HFFc6 (cell line): ENCODE results near the gene FETUB. TPM values are rescaled to one million over a fixed set of nuclear protein-coding genes. Genes with fewer than 3 reads are reported as not detected.

Source experiments
- DNase-seq: peaks from one replicate; pipeline ENCODE4 v3.0.0-alpha.2; 2018
- H3K27ac Mint-ChIP-seq: 2 replicates; pipeline ENCODE4 v1.8.0; 2020; ENCODE audit warnings: mild to moderate bottlenecking, mixed read lengths
- H3K27me3 Mint-ChIP-seq: 2 replicates; pipeline ENCODE4 v1.8.0; 2021; ENCODE audit warnings: mild to moderate bottlenecking, moderate library complexity, mixed read lengths; ENCODE audit not compliant: insufficient read depth
- H3K36me3 Mint-ChIP-seq: 2 replicates; pipeline ENCODE4 v1.8.0; 2021; ENCODE audit warnings: low read depth, mixed read lengths
- H3K4me1 Mint-ChIP-seq: 2 replicates; pipeline ENCODE4 v1.8.0; 2020; ENCODE audit warnings: low read depth, mixed read lengths
- H3K4me3 Mint-ChIP-seq: 2 replicates; pipeline ENCODE4 v1.8.0; 2020; ENCODE audit warnings: mild to moderate bottlenecking, moderate library complexity, mixed read lengths
- H3K9me3 Mint-ChIP-seq: 2 replicates; pipeline ENCODE4 v1.8.0; 2020; ENCODE audit warnings: mild to moderate bottlenecking, mixed read lengths
- total RNA-seq, 6 experiments: library from RNA; stranded (reverse); fragmentation: NEBNext Ultra II Directional; extraction: Animal tissue kit (Norgen Biotek cat#: 25700); gene quantifications; 2 replicates in 1 of 6; 3 replicates in 5 of 6; pipeline ENCODE4 v1.2.3, GENCODE V29; 2021
- TF ChIP-seq, protein P1 (sequence below): fragments of 200-600 bp; sonication (generic); IDR thresholded peaks from 2 replicates; pipeline ENCODE4 v1.5.0; 2021; ENCODE audit warnings: antibody characterized with exemption, mild to moderate bottlenecking

The FETUB gene
- total RNA-seq, 6 experiments from 2014 or later: not detected

DNA sequence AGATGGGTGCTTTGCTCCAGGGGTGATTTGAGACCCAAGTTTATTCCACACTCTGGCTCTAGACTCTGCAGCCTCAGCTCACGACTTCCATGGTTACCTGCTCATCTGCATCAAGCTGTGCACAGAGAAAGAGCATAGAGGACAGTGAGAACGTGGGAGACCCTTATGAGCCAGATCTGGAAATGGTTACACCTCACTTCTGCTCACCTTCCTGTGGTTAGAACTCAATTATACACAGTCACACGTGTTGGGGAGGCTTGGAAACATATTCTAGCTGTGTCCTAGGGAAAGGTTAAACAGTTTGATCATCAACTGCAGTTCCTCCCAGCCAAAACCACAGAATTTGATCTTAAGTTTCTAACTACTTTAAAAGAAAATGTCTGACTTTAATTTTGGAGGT, 1.8 kb downstream of the FETUB start:
- no peak for DNase-seq
- Mint-ChIP-seq H3K36me3 (no peaks in the 10 kb centered on the region), H3K27ac (no peak overlapping the region), H3K4me3 (no peak overlapping the region), H3K9me3 (no peaks in the 10 kb centered on the region), H3K4me1 (peaks cover 11% of the 10 kb centered on the region), H3K27me3 (peaks cover 27% of the 10 kb centered on the region)
- TF ChIP-seq, protein P1, sequence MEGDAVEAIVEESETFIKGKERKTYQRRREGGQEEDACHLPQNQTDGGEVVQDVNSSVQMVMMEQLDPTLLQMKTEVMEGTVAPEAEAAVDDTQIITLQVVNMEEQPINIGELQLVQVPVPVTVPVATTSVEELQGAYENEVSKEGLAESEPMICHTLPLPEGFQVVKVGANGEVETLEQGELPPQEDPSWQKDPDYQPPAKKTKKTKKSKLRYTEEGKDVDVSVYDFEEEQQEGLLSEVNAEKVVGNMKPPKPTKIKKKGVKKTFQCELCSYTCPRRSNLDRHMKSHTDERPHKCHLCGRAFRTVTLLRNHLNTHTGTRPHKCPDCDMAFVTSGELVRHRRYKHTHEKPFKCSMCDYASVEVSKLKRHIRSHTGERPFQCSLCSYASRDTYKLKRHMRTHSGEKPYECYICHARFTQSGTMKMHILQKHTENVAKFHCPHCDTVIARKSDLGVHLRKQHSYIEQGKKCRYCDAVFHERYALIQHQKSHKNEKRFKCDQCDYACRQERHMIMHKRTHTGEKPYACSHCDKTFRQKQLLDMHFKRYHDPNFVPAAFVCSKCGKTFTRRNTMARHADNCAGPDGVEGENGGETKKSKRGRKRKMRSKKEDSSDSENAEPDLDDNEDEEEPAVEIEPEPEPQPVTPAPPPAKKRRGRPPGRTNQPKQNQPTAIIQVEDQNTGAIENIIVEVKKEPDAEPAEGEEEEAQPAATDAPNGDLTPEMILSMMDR: no peak

GRCh38 chr3:186643493-186643892, 3.3 kb downstream of the FETUB start:
- H3K36me3 Mint-ChIP-seq: no peaks in the 10 kb centered on the region
- no peak for DNase-seq
- H3K4me3 Mint-ChIP-seq: no peak overlapping the region
- H3K4me1 Mint-ChIP-seq: peaks cover 11% of the 10 kb centered on the region
- peaks cover 19% of the 10 kb centered on the region for H3K27me3 Mint-ChIP-seq
- TF ChIP-seq, protein P1: no peak
- no peaks in the 10 kb centered on the region for H3K9me3 Mint-ChIP-seq
- no peak overlapping the region for H3K27ac Mint-ChIP-seq

DNA sequence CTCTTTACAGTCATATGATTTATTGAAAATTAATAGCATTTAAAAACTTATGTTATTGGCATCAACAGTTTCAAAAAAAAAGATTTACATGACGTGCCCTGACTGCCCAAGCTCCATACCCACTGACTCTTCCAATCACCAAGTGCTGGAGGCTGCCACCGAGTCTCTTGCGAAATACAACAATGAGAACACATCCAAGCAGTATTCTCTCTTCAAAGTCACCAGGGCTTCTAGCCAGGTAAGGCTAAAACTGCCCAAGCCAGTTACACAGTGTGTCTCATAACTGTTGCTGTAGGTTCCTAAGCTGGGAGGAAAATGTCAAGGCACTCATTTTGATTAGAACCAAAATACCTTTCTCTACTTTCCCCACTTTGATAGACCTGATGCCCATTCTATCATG, 4.5 kb downstream of the FETUB start:
- no peak overlapping the region for H3K4me3 Mint-ChIP-seq
- H3K36me3 Mint-ChIP-seq: no peaks in the 10 kb centered on the region
- TF ChIP-seq, protein P1: no peak
- no peak overlapping the region for H3K27ac Mint-ChIP-seq
- H3K9me3 Mint-ChIP-seq: no peaks in the 10 kb centered on the region
- peaks cover 19% of the 10 kb centered on the region for H3K27me3 Mint-ChIP-seq
- no peak for DNase-seq
- peaks cover 11% of the 10 kb centered on the region for H3K4me1 Mint-ChIP-seq

DNA sequence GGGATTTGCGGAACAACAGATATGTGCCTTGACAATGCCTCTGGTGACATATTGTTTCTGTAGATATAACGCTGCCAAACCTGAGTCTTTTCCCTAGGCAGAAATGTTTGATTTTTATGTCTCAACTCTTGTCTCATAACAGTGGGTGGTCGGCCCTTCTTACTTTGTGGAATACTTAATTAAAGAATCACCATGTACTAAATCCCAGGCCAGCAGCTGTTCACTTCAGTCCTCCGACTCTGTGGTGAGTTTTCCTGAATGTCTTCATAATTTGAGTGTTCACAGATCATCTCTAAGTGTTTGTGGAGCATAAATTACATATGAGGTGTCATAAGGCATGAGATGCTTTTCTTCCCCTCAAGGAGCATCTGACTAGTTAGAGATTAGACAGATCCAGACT, 5.9 kb downstream of the FETUB start:
- no peak overlapping the region for H3K4me3 Mint-ChIP-seq
- H3K9me3 Mint-ChIP-seq: no peaks in the 10 kb centered on the region
- peaks cover under 1% of the 10 kb centered on the region for H3K4me1 Mint-ChIP-seq
- TF ChIP-seq, protein P1: no peak
- H3K27me3 Mint-ChIP-seq: peaks cover 17% of the 10 kb centered on the region
- H3K27ac Mint-ChIP-seq: no peak overlapping the region
- no peak for DNase-seq
- no peaks in the 10 kb centered on the region for H3K36me3 Mint-ChIP-seq

DNA sequence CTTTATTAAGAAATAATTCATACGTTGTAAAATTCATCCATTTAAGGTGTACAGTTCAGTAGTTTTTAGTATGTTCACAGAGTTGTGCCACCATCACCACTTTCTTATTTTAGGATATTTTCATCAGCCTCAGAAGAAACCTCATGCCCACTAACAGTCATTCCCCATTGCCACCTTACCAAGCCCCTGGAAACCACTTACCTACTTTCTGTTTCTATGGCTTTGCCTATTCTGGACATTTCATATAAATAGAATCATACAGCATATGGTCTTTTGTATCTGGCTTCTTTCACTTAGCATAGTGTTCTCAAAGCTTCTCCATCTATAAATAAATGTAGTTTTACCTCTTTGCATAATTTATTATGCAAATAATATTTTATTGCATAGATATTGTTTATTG, 6.6 kb downstream of the FETUB start:
- no peaks in the 10 kb centered on the region for H3K4me1 Mint-ChIP-seq
- H3K27ac Mint-ChIP-seq: no peak overlapping the region

More for the DNA sequence above, 6.6 kb downstream of the FETUB start:
- H3K4me3 Mint-ChIP-seq: no peak overlapping the region
- H3K36me3 Mint-ChIP-seq: no peaks in the 10 kb centered on the region
- TF ChIP-seq, protein P1: no peak
- no peaks in the 10 kb centered on the region for H3K9me3 Mint-ChIP-seq
- peaks cover 17% of the 10 kb centered on the region for H3K27me3 Mint-ChIP-seq
- no peak for DNase-seq
